Upper lobe of left lung (tissue), 6 donors: ENCODE results near the gene KIF5B. TPM values are rescaled to one million over a fixed set of nuclear protein-coding genes. Genes with fewer than 3 reads are reported as not detected.

Experiments
- ATAC-seq, 2 donors: fragments of 200-7000 bp; cut with Tn5 transposase; one replicate each; pipeline ENCODE4 v1.9.1; 2022; ENCODE audit warnings: mild to moderate bottlenecking in 2 of 2, moderate library complexity in 2 of 2; ENCODE audit not compliant: low FRiP score in 2 of 2
- DNase-seq, 2 donors: peaks; one replicate each; pipeline ENCODE4 v3.0.0-alpha.2; 2019 to 2020
- H3K27ac ChIP-seq, 4 donors: fragments of 200-600 bp; sonication (generic); one replicate each; pipeline ENCODE4 v1.5.1; 2016 to 2019
- H3K27me3 ChIP-seq, 4 donors: fragments of 200-600 bp; sonication (generic); one replicate each; pipeline ENCODE4 v1.5.1; 2017 to 2019
- H3K36me3 ChIP-seq, 4 donors: fragments of 200-600 bp; sonication (generic); one replicate each; pipeline ENCODE4 v1.5.1; 2016 to 2019
- H3K4me1 ChIP-seq, 4 donors: fragments of 200-600 bp; sonication (generic); one replicate each; pipeline ENCODE4 v1.5.1; 2018 to 2019
- H3K4me3 ChIP-seq, 4 donors: fragments of 200-600 bp; sonication (generic); one replicate each; pipeline ENCODE4 v1.5.1; 2017 to 2019; ENCODE audit warnings: mild to moderate bottlenecking in 2 of 4, moderate library complexity in 1 of 4
- H3K9me3 ChIP-seq, 4 donors: fragments of 200-600 bp; sonication (generic); one replicate each; pipeline ENCODE4 v1.5.1; 2018 to 2019
- EP300 ChIP-seq, 4 donors: sonication (generic); formaldehyde crosslinking; IDR thresholded peaks; one replicate each; pipeline ENCODE4 v1.5.1; 2017; ENCODE audit warnings: antibody characterized with exemption in 4 of 4, control low read depth in 2 of 4
- POLR2A ChIP-seq, 4 donors: fragments of 450-650 bp; IDR thresholded peaks; one replicate each; pipeline ENCODE4 v1.5.1; 2016 to 2017; ENCODE audit warnings: antibody characterized with exemption in 4 of 4, mild to moderate bottlenecking in 2 of 4
- POLR2AphosphoS5 ChIP-seq, 2 donors: sonication (generic); formaldehyde crosslinking; IDR thresholded peaks; one replicate each; pipeline ENCODE4 v1.5.1; 2017; ENCODE audit warnings: antibody characterized with exemption in 2 of 2
- WGBS, 2 donors: methylation state at CpG; one replicate each; pipeline ENCODE4 v1.1.5; 2017 to 2018; 5-methylcytosine and 5-hydroxymethylcytosine counted together
- total RNA-seq, 6 donors: library from RNA; depleted of rRNA in 4 of 6; stranded (reverse); fragments of >200 nt in 4 of 6; gene quantifications; one replicate each; pipeline versions ENCODE4 v1.1.0 to v1.2.1, GENCODE V29; 2016 to 2021
- TF ChIP-seq, protein P1 (sequence below), 6 experiments: fragments of 450-650 bp in 4 of 6; fragments of 200-600 bp in 2 of 6; sonication (generic) in 2 of 6; IDR thresholded peaks; one replicate each; pipeline ENCODE4 v1.5.1; 2016 to 2019; ENCODE audit warnings: antibody characterized with exemption in 6 of 6
- donor health status: DM: no; HTN: no; CAD: no; lungs with moderate emphysema.
- donor health status: DM: no; HTN: yes; CAD: no; lungs with severe emphysema.

The KIF5B gene
- total RNA-seq, 6 donors from 2014 or later, result 59.7 to 170 (median 86.5) TPM

DNA sequence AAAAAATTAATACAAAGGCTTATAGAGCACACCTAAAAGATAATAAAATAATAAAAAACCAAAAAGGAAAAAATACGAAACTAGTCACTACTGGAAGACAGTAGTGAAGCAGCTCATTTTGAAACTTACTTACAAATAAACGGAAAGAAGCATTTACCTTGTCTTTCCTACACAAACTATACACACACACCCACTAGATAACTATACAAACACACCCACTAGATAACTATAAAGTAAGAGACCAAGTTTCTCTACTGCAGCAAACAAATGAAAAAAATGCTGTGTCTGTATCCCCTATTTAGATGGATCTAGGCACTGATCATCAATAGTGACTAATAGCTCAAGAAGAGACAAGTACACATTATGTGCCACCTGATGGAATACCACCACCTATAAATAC is 49.2 kb downstream of the KIF5B start:
- TF ChIP-seq, protein P1, sequence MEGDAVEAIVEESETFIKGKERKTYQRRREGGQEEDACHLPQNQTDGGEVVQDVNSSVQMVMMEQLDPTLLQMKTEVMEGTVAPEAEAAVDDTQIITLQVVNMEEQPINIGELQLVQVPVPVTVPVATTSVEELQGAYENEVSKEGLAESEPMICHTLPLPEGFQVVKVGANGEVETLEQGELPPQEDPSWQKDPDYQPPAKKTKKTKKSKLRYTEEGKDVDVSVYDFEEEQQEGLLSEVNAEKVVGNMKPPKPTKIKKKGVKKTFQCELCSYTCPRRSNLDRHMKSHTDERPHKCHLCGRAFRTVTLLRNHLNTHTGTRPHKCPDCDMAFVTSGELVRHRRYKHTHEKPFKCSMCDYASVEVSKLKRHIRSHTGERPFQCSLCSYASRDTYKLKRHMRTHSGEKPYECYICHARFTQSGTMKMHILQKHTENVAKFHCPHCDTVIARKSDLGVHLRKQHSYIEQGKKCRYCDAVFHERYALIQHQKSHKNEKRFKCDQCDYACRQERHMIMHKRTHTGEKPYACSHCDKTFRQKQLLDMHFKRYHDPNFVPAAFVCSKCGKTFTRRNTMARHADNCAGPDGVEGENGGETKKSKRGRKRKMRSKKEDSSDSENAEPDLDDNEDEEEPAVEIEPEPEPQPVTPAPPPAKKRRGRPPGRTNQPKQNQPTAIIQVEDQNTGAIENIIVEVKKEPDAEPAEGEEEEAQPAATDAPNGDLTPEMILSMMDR (IDR thresholded peaks at IDR 0.05), result no peak
- no peak for TF ChIP-seq EP300 (IDR thresholded peaks at IDR 0.05)
- no peak for TF ChIP-seq POLR2A (IDR thresholded peaks at IDR 0.05)
- TF ChIP-seq POLR2AphosphoS5 (IDR thresholded peaks at IDR 0.05), result no peak
- Histone ChIP-seq H3K27me3 (no peaks in the 10 kb centered on the region), H3K27ac (no peak overlapping the region), H3K9me3 (no peaks in the 10 kb centered on the region), H3K4me3 (no peak overlapping the region), H3K36me3 (peaks cover 5 to 39% (median 22%) of the 10 kb centered on the region in 4 donors), H3K4me1 (no peaks in the 10 kb centered on the region)
- ATAC-seq (no peak), DNase-seq (no peak)
- WGBS, 2 donors, result 74 to 84% methylated on average over 2 of the region's 2 CpGs

DNA sequence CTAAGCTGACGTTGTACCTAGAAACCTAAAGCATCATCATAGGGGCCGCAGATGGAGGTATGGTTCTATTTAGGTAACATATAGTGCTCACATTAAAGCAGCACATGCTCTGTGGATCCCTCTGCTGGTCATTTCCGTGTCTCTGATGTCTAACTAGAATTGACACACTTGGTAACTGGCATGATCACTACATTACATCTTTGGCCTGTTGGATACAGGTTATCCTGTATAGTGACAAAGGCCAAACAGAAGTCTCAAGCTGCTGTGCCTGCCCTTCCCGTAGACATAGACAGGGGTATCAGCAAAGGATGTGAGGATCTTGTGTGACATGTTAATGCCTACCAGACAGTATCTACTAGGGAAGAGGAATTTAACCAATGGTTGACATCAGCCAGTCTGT is 51.2 kb downstream of the KIF5B start:
- DNase-seq (no peak), ATAC-seq (peak; percentile 51 to 64)
- Histone ChIP-seq H3K36me3 (peaks cover 0 to 19% (median 13%) of the 10 kb centered on the region in 4 donors), H3K4me3 (no peak overlapping the region), H3K4me1 (peaks cover 0 to 3% (median 0%) of the 10 kb centered on the region in 4 donors), H3K27me3 (no peaks in the 10 kb centered on the region), H3K9me3 (no peaks in the 10 kb centered on the region), H3K27ac (no peak overlapping the region)
- TF ChIP-seq, protein P1 (IDR thresholded peaks at IDR 0.05), result peak in 5 of 6 experiments; percentile 14 to 61 (median 52)
- TF ChIP-seq POLR2A (IDR thresholded peaks at IDR 0.05), result no peak
- 67 to 72% methylated on average over 4 of the region's 4 CpGs for WGBS, 2 donors

DNA sequence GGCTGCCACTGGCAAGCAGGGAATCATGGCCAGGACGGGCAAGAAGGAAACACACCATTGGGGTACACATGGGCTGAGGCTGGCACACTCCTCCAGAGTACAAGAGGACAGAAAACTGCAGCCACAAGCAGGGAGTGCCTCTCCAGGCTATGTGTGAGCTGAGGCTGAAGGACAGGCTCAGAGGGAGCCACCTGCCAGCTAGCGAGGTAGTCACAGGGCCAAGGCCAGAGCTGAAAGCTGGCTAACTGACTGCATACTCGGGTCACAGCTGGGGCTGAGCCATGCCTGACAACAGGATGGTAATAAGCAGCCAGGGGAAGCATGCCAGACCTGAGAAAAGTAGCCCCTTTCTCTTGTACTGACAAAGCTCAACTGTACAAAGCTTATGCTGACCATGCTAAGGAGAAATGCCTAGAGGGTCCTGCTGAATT is 52.0 kb downstream of the KIF5B start:
- ATAC-seq (peak; percentile 36 to 58), DNase-seq (no peak)
- Histone ChIP-seq H3K27ac (peak overlapping the region in 2 of 4 donors; percentile 21 to 46), H3K27me3 (no peaks in the 10 kb centered on the region), H3K9me3 (no peaks in the 10 kb centered on the region), H3K36me3 (peaks cover 0 to 11% (median 6%) of the 10 kb centered on the region in 4 donors), H3K4me3 (no peak overlapping the region), H3K4me1 (peaks cover 0 to 3% (median 0%) of the 10 kb centered on the region in 4 donors)
- 67 to 73% methylated on average over 1 to 3 of the region's 3 CpGs for WGBS, 2 donors
- no peak for TF ChIP-seq POLR2A (IDR thresholded peaks at IDR 0.05)
- TF ChIP-seq POLR2AphosphoS5 (IDR thresholded peaks at IDR 0.05), result no peak
- no peak for TF ChIP-seq EP300 (IDR thresholded peaks at IDR 0.05)
- TF ChIP-seq, protein P1 (IDR thresholded peaks at IDR 0.05), result no peak

DNA sequence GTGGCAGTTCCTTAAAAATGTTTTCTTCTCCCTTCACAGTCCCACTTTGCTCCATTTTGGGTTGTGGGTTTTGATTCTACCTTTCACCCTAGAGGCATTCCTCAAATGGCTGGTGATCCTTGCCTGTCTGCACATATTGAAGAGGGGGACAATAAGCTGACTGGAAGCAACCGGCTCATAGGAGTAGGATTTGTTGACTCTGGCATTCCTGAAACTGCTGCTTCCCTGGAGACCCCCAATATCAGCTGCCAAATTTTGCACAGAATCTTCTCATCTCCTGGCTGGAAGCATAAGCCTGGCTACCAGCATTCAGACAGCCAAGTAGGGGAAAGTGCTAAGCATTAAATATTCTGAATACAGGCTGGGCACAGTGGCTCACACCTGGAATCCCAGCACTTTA is 53.7 kb downstream of the KIF5B start:
- peaks cover 0 to 3% (median 0%) of the 10 kb centered on the region in 4 donors for H3K4me1 ChIP-seq
- DNase-seq (no peak), ATAC-seq (no peak)
- no peaks in the 10 kb centered on the region for H3K27me3 ChIP-seq
- TF ChIP-seq POLR2A (IDR thresholded peaks at IDR 0.05), result no peak
- TF ChIP-seq, protein P1 (IDR thresholded peaks at IDR 0.05), result no peak
- TF ChIP-seq POLR2AphosphoS5 (IDR thresholded peaks at IDR 0.05), result no peak
- no peak for TF ChIP-seq EP300 (IDR thresholded peaks at IDR 0.05)
- no peaks in the 10 kb centered on the region for H3K36me3 ChIP-seq
- 75 to 93% methylated on average over 1 of the region's 1 CpG for WGBS, 2 donors
- H3K4me3 ChIP-seq, result no peak overlapping the region
- H3K27ac ChIP-seq, result no peak overlapping the region
- H3K9me3 ChIP-seq, result no peaks in the 10 kb centered on the region

DNA sequence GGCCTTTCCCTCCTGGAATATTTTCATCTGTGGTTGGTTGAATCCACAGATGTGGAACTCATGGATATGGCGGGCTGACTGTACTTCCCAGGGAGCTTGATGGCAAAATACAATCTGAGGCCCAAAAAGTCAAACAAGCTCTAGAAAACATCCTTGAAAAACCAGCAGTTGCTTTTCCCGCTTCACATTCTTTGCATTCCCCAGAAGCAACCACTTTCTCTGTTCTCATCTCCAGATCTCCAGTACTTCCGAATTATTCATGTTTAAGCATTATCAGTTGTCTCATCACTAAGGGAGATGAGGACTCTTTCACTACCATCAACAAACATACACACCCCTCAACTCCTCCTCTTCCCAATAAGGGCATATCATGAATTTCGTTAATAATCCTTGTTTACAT is 55.3 kb downstream of the KIF5B start:
- H3K27ac ChIP-seq, result no peak overlapping the region
- no peak overlapping the region for H3K4me3 ChIP-seq
- peaks cover 0 to 3% (median 0%) of the 10 kb centered on the region in 4 donors for H3K4me1 ChIP-seq
- H3K27me3 ChIP-seq, result no peaks in the 10 kb centered on the region
- TF ChIP-seq, protein P1 (IDR thresholded peaks at IDR 0.05), result no peak
- TF ChIP-seq POLR2A (IDR thresholded peaks at IDR 0.05) (no peak), POLR2AphosphoS5 (IDR thresholded peaks at IDR 0.05) (no peak), EP300 (IDR thresholded peaks at IDR 0.05) (no peak)
- ATAC-seq (no peak), DNase-seq (no peak)
- H3K36me3 ChIP-seq, result no peaks in the 10 kb centered on the region
- 48 to 64% methylated on average over 4 of the region's 4 CpGs for WGBS, 2 donors
- no peaks in the 10 kb centered on the region for H3K9me3 ChIP-seq
